ENCODE data around the gene TIMP3. TPM values are rescaled to one million over a fixed set of nuclear protein-coding genes. Genes with fewer than 3 reads are reported as not detected.

TIMP3 gene
- total RNA-seq, 2 experiments from 2014 or later: 0.07 TPM

DNA sequence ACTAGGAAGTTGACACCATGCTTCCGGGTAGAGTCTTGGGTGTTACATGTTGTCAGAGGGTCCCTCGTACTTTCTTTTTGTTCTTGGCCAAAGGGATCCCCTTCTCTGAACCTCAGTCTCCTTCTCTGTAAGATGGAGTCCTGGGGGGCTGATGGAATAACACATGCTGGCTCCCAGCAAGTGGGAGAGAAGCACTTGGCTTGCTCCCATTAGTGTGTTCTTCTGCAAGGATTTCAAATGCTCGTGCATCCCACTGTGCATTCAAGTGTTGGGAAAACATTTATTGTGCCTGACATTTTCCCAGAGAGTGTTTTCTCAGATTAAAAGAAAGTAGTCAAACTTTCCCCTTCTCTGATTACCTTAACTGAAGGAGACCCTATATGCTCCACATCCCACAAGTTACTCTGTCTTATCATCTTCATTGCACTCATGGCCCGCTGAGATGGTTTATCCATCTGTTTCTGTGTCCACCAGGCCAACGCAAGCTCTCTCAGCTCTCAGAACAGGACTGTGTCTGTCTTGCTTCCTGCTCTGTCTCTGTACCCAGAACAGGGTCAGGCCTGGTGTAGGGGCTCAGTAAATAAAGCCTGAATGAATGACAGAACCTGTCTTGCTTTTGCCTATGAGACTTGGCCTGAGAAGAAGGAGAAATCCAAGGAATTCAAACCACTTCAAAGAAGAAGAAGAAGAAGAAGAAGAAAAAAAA lies 16.0 kb upstream of the TIMP3 start:
- TF ChIP-seq, protein P1, sequence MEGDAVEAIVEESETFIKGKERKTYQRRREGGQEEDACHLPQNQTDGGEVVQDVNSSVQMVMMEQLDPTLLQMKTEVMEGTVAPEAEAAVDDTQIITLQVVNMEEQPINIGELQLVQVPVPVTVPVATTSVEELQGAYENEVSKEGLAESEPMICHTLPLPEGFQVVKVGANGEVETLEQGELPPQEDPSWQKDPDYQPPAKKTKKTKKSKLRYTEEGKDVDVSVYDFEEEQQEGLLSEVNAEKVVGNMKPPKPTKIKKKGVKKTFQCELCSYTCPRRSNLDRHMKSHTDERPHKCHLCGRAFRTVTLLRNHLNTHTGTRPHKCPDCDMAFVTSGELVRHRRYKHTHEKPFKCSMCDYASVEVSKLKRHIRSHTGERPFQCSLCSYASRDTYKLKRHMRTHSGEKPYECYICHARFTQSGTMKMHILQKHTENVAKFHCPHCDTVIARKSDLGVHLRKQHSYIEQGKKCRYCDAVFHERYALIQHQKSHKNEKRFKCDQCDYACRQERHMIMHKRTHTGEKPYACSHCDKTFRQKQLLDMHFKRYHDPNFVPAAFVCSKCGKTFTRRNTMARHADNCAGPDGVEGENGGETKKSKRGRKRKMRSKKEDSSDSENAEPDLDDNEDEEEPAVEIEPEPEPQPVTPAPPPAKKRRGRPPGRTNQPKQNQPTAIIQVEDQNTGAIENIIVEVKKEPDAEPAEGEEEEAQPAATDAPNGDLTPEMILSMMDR (IDR thresholded peaks at IDR 0.05): no peak
- intact Hi-C loops (cut with micrococcal nuclease): no loop called here
- H3K27ac Mint-ChIP-seq: no peak overlapping the region
- H3K27me3 Mint-ChIP-seq: peaks cover 4% of the 10 kb centered on the region
- no peak overlapping the region for H3K4me3 Mint-ChIP-seq
- DNase-seq: no peak
- H3K4me1 Mint-ChIP-seq (ENCODE audit: low read depth): no peaks in the 10 kb centered on the region
- POLR2A ChIA-PET: no interaction called here
- no peaks in the 10 kb centered on the region for H3K9me3 Mint-ChIP-seq
- ATAC-seq: no peak
- H3K36me3 Mint-ChIP-seq (ENCODE audit: low read depth): no peaks in the 10 kb centered on the region
- CTCF ChIA-PET: interaction anchor here (4.5 kb wide), 1 partner anchor 11 kb away, joined by 22 read pairs; no protein-coding TSS in a partner anchor

DNA sequence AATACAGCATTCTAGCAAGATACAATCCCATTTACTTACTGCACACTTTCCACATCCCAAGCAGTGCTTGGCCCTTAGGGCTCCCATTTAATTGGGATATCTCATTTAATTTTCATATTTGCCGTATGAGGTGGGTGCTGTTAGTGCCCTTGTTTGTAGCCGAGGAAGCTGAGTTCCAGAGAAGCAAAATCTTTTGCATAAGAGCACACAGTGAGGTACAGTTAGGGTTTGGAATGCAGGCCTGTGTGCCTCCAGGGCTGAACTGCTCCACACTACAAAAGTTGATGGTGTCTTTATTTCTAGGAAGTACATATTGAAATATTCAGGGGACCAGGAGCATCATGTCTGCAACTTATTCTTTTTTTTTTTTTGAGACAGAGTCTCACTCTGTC lies 15.5 kb upstream of the TIMP3 start:
- ChIA-PET POLR2A (no interaction called here), CTCF (interaction anchor here (4.5 kb wide), 1 partner anchor 11 kb away, joined by 22 read pairs; no protein-coding TSS in a partner anchor)
- no peaks in the 10 kb centered on the region for H3K4me1 Mint-ChIP-seq (ENCODE audit: low read depth)
- ATAC-seq (no peak), DNase-seq (no peak)
- H3K27me3 Mint-ChIP-seq: peaks cover 4% of the 10 kb centered on the region
- intact Hi-C loops (cut with micrococcal nuclease): no loop called here
- H3K27ac Mint-ChIP-seq: no peak overlapping the region
- H3K4me3 Mint-ChIP-seq: no peak overlapping the region
- H3K36me3 Mint-ChIP-seq (ENCODE audit: low read depth): no peaks in the 10 kb centered on the region
- H3K9me3 Mint-ChIP-seq: no peaks in the 10 kb centered on the region
- TF ChIP-seq, protein P1 (IDR thresholded peaks at IDR 0.05): no peak

DNA sequence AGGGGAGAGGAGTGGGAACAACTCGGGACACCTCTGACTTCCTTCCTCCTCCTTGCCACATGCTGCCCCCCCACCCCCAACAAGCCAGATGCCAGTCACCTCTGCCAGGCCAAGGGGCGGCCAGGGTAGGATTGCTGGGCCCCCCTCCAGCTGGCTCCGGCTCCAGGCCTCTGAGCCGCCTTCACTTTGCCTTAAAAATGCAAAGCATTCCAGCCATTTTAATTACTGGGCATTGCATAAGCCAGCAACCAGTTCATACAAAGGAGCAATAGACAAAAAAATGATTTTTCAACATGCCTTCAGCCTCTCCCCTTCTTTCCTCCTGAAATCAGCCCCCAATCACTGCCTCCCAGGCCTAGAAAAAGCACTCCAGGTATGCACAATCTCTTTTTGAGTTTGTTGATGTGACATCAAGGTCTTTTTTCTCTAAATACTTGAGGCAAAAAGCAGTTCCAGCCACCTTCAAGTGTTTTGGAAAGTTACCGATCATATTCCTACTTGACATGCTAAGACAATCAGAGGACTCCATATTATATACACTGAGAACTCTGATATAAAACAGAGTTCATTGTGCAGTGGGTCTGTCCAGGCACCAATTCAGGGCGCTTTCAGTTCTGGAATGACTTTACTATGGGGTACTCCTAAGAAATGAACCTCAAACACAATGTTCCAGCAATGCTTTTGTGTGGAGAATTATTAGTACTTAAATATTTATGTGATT lies 12.4 kb upstream of the TIMP3 start:
- Mint-ChIP-seq H3K4me3 (no peak overlapping the region), H3K27ac (no peak overlapping the region), H3K27me3 (peaks cover 2% of the 10 kb centered on the region), H3K9me3 (no peaks in the 10 kb centered on the region), H3K36me3 (ENCODE audit: low read depth) (no peaks in the 10 kb centered on the region), H3K4me1 (ENCODE audit: low read depth) (no peaks in the 10 kb centered on the region)
- ChIA-PET POLR2A (no interaction called here), CTCF (no interaction called here)
- DNase-seq (no peak), ATAC-seq (no peak)
- TF ChIP-seq, protein P1 (IDR thresholded peaks at IDR 0.05): no peak
- intact Hi-C loops (cut with micrococcal nuclease): no loop called here

DNA sequence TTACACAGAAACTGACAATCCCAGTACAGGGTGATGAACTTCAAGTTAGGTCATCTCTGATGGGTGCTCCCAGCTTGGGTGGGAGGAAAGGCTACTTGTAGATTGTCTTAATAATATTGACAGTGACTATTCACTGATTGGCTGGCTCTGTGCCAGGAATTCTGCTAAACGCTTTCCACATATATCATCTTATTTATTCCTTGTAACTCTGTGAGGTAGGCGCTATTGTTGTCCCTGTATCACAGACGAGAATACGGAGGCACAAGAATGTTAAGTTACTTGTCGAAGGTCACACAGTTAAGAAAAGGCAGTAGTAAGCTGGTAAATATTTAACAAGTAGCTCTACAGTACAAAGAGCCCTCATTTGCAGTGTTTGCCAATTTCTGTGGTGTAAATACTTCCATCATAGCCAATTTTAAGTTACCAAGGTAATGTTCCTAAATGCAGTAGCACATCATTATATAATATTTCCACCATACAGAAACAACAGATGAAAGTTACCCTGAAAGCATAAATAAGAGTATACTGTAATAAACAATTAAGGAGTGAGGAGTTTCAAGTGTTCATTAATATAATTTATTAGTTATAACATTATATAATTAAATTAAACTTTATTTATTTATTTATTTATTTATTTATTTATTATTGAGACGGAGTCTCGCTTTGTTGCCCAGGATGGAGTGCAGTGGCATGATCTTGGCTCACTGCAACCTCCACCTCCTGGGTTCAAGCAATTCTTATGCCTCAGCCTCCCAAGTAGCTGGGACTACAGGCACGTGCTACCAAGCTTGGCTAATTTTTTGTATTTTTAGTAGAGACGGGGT lies 11.5 kb upstream of the TIMP3 start:
- no peak for ATAC-seq
- TF ChIP-seq, protein P1 (IDR thresholded peaks at IDR 0.05): no peak
- POLR2A ChIA-PET: no interaction called here
- Mint-ChIP-seq H3K4me1 (ENCODE audit: low read depth) (no peaks in the 10 kb centered on the region), H3K36me3 (ENCODE audit: low read depth) (no peaks in the 10 kb centered on the region), H3K9me3 (no peaks in the 10 kb centered on the region), H3K27me3 (peaks cover 2% of the 10 kb centered on the region), H3K4me3 (no peak overlapping the region), H3K27ac (no peak overlapping the region)
- DNase-seq: no peak
- intact Hi-C loops (cut with micrococcal nuclease): no loop called here
- CTCF ChIA-PET: interaction anchor here (0.7 to 0.9 kb wide), 2 partner anchors 24 to 260 kb away, joined by 3 read pairs; no protein-coding TSS in a partner anchor
